Measurements from ENCODE around the gene RIN3. TPM values are rescaled to one million over a fixed set of nuclear protein-coding genes. Genes with fewer than 3 reads are reported as not detected.

RIN3 gene
- total RNA-seq, 6 experiments from 2014 or later: 10.7 to 20.4 (median 18.9) TPM

DNA sequence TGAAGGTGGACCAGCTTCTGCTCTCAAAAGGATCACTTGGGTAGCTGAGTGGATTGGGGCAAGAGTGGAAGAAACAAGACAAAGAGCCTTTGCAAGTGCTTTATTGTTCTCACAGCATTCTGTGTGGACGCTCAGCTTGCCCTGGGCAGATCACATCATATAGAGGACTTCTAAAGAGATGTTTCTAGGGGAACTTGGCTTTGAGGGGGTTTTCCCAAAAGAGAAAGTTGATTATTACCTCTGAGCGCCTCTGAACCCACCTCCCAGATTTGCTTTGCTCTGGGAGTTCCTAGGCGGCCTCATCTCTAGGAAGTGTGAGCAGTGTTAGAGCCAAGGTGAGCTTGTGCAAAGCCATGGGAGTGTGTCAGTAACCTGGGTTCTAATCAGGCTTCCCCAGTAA lies 81.7 kb downstream of the RIN3 start:
- intact Hi-C loops (cut with DNase I): no loop called here
- H3K9me3 ChIP-seq: no peaks in the 10 kb centered on the region
- H3K27me3 ChIP-seq: no peaks in the 10 kb centered on the region
- no peaks in the 10 kb centered on the region for H3K4me1 ChIP-seq
- no peak overlapping the region for H3K27ac ChIP-seq
- ATAC-seq (no peak), DNase-seq (no peak)
- H3K4me3 ChIP-seq: no peak overlapping the region
- TF ChIP-seq CTCF (IDR thresholded peaks at IDR 0.05) (no peak), POLR2A (IDR thresholded peaks at IDR 0.05) (no peak)
- no peaks in the 10 kb centered on the region for H3K36me3 ChIP-seq
- 95% methylated on average over 2 of the region's 3 CpGs for WGBS (ENCODE audit: insufficient coverage, low coverage, low lambda C conversion rate, missing lambda C conversion rate)

DNA sequence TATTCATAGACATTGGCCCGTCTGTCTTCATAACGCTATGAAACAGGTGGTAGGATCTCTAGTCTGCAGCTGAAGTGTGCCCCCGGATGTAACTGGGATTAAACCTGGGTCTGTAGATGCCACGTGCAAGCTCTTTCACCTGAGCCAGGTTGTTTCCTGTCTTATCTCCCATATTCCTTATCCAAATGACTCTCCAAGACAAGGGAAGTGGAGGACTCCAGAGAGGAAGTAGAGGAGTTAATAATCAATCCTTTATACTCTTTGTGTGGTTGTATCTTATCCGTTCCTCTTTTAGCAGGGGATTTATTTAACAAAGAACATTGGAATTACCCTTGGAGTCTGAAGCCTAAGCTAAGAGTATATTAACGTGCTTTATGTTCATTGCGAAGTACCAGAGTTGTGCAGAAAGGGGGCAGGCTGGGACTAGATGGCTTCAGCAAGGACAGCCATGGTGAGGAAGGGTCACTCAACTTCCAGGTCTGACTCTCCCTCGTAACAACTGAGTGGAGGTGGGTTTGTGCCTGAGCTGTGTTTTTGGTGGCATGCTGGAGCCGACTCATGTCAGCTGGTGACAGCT lies 82.8 kb downstream of the RIN3 start:
- Histone ChIP-seq H3K9me3 (no peaks in the 10 kb centered on the region), H3K4me3 (no peak overlapping the region), H3K27ac (no peak overlapping the region), H3K36me3 (no peaks in the 10 kb centered on the region), H3K4me1 (no peaks in the 10 kb centered on the region), H3K27me3 (no peaks in the 10 kb centered on the region)
- intact Hi-C loops (cut with DNase I): no loop called here
- DNase-seq: peak in 1 of 3 donors; percentile 31
- ATAC-seq: no peak
- WGBS (ENCODE audit: insufficient coverage, low coverage, low lambda C conversion rate, missing lambda C conversion rate): 89% methylated on average over 7 of the region's 9 CpGs
- no peak for TF ChIP-seq POLR2A (IDR thresholded peaks at IDR 0.05)

DNA sequence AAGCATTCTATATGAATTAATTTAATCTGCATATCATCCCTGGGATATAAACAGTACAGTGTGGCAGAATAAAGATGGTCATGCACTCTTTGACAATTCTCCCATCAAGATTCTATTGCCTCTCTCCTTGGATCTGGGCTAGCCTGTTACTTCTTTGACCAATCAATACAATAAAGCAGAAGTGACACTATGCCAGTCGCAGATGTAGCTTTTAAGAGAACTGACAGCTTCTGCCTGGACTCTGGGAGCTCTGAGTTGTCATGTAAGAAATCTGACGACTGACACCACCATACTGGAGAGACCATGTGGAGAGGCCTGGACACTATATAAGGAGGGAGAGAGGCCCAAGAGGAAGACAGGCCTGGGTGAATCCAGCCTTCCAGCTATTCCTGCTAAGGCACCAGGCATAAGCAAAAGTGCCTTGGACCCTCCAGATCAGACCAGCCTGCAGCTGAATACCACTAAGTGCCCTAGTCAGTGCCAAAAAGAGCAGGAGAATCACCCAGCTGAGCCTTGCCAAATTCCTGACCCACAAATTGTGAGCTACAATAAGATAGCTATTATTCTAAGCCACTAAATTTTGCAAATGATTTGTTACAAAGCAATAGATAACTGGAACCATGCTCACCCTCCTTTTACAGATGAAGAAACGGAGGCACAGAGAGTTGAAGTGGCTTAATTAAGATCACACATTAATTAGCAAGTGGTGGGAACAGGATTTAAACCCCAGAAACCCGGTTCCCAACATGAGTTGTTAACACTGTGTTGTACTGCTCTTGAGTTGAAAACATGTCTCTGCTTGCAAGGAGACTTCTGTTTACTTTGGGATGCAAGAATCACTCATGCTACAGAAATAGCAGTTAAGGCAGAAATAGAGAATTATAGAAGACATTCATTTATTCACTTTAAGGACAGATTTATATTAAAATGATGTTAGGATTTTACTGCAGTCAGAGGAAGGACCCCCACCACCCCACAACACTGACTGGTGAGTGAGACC lies 84.6 kb downstream of the RIN3 start:
- no peak for TF ChIP-seq CTCF (IDR thresholded peaks at IDR 0.05)
- TF ChIP-seq POLR2A (IDR thresholded peaks at IDR 0.05): no peak
- 61% methylated on average over 4 of the region's 4 CpGs for WGBS (ENCODE audit: insufficient coverage, low coverage, low lambda C conversion rate, missing lambda C conversion rate)
- no peaks in the 10 kb centered on the region for H3K4me1 ChIP-seq

DNA sequence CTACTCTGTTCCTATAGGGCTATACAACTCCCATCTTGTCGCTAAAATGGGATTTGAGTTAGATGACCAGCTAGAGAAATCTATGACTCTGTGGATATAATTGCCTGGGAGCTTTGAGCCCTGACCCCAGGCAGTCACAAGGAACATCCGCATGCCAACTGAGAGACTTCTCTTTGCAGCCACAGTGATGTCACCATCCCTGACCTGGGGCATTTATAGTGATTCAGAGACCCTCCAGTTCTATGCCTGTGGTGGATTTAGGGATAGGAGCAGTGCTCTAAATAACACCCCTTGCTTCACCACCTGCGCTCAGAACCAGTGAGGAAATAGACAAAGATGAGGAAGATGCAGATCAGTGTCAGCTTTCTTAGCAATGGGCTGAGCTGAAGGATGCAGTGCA lies 86.2 kb downstream of the RIN3 start:
- Histone ChIP-seq H3K36me3 (no peaks in the 10 kb centered on the region), H3K9me3 (no peaks in the 10 kb centered on the region), H3K4me1 (no peaks in the 10 kb centered on the region), H3K27me3 (no peaks in the 10 kb centered on the region), H3K4me3 (no peak overlapping the region), H3K27ac (no peak overlapping the region)
- intact Hi-C loops (cut with DNase I): no loop called here
- 90% methylated on average over 2 of the region's 3 CpGs for WGBS (ENCODE audit: insufficient coverage, low coverage, low lambda C conversion rate, missing lambda C conversion rate)
- TF ChIP-seq CTCF (IDR thresholded peaks at IDR 0.05): no peak
- no peak for TF ChIP-seq POLR2A (IDR thresholded peaks at IDR 0.05)
- no peak for DNase-seq
- ATAC-seq: no peak

More for the DNA sequence above, 84.6 kb downstream of the RIN3 start:
- H3K27me3 ChIP-seq: no peaks in the 10 kb centered on the region
- intact Hi-C loops (cut with DNase I): no loop called here
- H3K36me3 ChIP-seq: no peaks in the 10 kb centered on the region
- no peak overlapping the region for H3K4me3 ChIP-seq
- DNase-seq (no peak), ATAC-seq (no peak)
- H3K27ac ChIP-seq: no peak overlapping the region
- no peaks in the 10 kb centered on the region for H3K9me3 ChIP-seq
